Measurements from ENCODE around the gene UMOD.
"Not testable (repeated sequence)": the region's sequence is repeated elsewhere in the genome, so short reads cannot be mapped to it uniquely, and the experiment has no call there.

UMOD gene

DNA sequence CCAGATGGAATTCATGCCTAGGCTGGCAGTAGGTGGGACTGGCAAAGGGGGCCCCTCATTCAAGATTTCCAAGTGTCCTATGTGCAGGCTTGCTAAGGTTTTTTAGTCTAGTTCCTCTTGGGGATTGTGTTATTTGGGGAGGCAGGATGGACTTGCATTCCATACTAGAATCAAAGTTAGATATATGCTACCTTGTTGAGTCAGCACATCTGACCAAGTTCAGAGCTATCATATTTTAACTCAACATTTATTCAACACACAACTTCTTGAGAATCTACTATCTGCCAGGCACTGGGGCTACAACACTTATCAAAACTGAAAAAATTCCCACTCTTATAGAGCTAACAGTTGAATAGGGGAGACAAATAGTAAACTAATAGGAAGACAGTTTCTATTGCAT, 31.9 kb downstream of the UMOD start:
- no peak for DNase-seq (ENCODE audit: low spot score)

- no peak for DNase-seq (ENCODE audit: low spot score)
Observed at GRCh38 chr16:20320178-20320577, 32.3 kb downstream of the UMOD start.

DNA sequence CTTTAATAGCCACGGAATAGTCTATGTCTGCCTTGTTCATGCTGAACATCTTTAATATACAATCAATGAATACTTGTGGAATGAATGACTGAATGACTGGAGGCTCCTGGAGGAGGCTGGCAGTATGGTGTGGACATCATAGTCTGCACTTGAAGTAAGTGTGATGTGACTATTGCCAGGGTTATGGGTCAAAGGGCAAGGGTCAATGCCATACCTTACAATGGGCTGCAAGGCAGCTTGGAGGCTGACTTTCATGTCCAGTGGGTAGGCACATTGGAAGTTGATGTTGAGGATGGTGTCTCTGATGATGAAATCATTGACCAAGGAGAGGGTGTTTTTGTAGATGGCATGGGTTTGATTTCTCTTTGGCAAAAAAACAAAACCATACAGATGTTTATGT, 33.1 kb downstream of the UMOD start:
- no peak for DNase-seq (ENCODE audit: low spot score)

- no peak for DNase-seq (ENCODE audit: low spot score)
Observed at GRCh38 chr16:20318437-20318836, 34.1 kb downstream of the UMOD start.

GRCh38 chr16:20318006-20318405, 34.5 kb downstream of the UMOD start:
- DNase-seq (ENCODE audit: low spot score) = no peak

DNA sequence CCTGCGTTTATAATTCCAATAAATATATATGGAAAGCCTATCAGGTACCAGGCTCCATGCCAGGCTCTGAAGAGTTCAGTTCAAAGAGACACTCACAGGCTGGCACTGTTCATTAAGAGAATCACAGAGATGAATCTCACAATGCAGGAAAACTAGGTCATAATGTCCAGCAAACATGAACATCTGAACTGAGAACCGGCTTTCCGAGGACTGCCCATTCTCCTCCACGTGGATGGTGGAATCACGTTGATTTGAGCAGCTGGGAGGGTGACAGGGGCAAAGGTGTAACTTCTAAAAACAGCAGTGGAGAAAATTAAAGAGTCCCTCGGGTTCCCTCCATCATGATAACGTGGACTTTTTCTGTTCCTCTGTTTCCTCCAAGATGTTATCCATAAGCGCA, 35.4 kb downstream of the UMOD start:
- DNase-seq (ENCODE audit: low spot score) = no peak

DNA sequence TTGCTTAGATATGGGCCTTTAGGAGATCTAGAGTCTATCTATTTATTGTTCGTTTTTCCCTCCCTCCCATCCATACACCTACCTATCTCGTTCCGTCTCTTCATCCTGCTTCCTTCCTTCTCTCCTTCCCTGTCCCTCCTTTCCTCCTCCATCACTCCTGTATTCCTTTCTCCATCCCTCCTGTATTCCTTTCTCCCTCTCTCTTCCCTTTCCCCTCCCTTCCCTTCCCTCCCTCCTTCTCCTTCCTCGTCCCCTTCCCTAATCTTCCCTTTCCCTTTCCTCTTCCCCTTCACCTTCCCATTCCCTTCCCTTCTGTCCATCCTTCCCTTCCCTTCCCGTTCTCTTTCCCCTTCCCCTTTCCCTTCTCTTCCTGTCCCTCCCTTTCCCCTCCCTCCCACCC, 35.8 kb downstream of the UMOD start:
- DNase-seq (ENCODE audit: low spot score) = no peak

DNA sequence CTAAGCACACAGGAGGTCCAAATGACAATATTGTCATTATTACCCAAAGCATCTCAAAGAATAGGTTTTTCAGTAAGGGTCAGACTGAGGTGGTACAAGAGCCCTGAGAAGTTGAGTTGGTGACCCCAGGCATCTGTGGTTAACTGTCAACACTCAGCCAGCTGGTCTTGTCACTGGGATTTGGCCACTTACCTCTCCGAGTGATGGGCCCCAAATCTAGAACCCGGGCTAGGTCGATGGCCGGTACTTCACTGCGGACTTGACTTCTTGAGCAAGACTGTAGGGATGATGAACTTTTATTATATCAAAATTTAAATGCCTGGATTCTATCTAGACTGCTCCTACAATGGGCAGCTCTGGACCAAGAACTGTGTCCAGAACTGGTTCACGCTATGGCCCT, 36.8 kb downstream of the UMOD start:
- no peak for DNase-seq (ENCODE audit: low spot score)

DNA sequence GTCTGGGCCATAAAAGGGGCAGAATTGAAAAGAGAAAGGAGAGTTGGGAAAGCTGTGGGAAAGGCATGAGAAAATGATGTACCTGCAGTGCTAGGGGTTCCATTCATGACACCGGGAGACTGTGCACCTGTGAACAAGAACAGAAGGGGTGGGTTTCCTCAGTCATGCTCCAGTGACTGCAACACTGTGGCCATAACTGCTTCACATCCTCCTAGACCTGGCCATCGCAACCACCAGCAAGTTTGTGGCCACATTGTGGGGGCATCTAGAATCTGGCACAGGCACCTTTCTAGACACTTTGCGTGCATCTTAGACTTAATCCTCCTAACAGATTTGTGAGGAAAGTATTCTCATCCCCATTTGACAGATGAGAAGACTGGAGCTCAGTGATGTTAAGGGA, 37.9 kb downstream of the UMOD start:
- DNase-seq (ENCODE audit: low spot score) = no peak

DNA sequence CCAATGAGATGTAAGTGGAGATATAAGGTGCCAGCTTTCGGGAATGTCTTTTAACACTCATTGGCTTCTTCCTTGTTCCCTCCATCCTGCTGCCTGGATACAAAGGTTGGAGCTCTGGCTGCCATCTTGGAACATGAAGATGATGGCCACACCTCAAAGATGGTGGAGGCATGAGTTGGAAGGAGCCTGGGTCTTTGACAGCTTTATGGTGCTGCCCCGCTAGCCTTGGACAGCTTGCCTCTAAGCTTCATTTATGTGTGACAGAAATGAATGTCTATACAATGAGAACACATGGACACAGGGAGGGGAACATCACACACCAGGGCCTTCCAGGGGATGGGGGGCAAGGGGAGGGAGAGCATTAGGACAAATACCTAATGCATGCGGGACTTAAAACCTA, 38.8 kb downstream of the UMOD start:
- no peak for DNase-seq (ENCODE audit: low spot score)

GRCh38 chr16:20312536-20313095, 39.9 kb downstream of the UMOD start:
- DNase-seq (ENCODE audit: low spot score) = not testable (repeated sequence)

- no peak for DNase-seq (ENCODE audit: low spot score)
Observed at GRCh38 chr16:20311548-20311947, 41.0 kb downstream of the UMOD start.

DNA sequence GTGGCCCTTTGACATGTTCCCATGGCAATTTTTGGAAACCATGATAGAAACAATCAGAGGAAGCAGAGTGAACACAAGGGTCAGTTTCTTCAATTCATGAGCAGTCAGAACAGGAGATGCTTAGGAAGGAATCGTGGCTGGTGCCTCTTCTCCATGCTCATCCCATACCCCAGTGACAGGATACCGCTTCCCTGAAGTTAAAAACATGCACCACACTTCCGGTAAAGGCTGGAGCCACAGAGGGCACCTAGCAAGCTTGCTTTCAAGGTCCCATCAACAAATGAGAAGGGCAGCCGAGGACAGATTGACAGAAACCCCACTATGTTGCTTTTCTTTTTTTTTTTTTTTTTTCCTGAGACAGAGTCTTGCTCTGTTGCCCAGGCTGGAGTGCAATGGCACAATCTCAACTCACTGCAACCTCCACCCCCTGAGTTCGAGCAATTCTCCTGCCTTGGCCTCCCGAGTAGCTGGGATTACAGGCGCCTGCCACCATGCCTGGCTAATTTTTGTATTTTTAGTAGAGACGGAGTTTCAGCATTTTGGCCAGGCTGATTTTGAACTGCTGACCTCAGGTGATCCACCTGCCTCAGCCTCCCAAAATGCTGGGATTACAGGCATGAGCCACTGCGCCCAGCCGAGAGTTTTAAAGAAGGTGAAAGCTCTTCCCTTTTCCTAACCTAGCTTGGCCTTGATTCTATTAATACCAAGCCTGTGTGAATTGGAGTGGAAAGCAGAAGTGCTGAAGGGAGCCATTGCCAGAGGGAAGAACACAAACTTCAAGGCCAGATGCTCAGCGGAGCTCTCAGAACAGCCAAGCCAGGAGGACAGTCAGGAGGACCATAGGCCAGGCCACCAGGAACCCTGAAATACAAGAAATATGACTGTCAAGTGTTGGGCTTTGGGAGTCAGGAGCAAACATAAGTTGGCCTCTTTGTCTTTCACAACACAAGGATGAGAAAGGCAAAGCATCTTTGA, 41.8 kb downstream of the UMOD start:
- no peak for DNase-seq (ENCODE audit: low spot score)

DNA sequence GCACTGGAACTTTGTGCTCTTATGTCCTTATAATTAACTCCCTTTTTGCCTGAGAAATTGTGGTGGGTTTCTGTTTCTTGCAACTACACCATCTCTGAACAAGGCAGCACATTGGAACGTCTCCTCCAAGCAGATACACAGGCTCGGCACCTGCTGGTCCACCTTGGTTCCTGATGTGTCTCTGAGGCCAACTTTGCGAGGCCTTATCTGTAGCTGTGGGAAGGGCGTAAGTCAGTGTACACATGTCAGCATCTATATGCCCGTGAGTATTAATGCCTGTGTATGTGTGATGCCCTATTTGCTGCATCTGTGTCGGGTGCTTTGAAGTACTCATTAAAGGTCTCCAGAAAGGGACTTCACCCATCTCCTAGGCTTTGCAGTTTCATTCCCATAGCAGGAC, 42.7 kb downstream of the UMOD start:
- no peak for DNase-seq (ENCODE audit: low spot score)

DNA sequence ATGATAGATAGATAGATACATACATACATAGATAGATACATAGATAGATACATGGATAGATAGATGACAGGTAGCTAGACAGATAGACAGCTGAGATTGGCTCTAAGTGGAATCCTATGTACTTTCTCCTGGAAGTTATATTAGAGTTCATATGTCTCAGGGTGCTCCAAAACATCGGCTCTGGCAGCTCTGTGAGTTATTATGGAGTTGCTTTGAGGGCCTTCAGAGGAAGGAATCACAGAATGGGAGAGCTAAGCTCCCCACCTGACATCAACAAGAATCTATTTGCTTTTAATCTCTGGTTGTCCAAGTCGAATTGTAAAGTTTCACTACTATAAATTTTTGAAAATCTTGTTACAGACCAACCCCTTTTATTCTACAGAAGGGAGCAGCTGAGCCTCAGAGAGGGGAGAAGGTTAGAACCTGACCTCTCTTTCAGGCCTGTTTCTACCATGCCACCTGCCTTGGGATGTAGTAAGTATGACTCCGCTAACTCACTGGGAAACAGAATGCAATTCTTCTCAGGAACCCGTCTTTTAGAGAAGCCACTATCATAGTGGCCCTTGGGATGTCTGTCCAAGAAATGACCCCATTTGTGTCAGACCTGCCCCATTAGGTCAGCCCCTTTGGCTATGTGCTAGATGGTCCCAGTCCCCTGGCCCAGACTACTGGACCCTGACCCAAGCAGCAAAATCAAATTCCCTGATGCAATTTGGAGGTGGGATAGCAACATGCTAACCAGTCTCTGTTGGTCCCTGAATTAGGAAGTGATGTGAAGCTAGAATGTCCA, 43.5 kb downstream of the UMOD start:
- DNase-seq (ENCODE audit: low spot score) = no peak

GRCh38 chr16:20308266-20308665, 44.2 kb downstream of the UMOD start:
- no peak for DNase-seq (ENCODE audit: low spot score)

GRCh38 chr16:20307791-20308190, 44.7 kb downstream of the UMOD start:
- no peak for DNase-seq (ENCODE audit: low spot score)

- DNase-seq (ENCODE audit: low spot score) = no peak
Observed at GRCh38 chr16:20307240-20307671, 45.3 kb downstream of the UMOD start.

- no peak for DNase-seq (ENCODE audit: low spot score)
Observed at GRCh38 chr16:20306401-20306800, 46.1 kb downstream of the UMOD start.

GRCh38 chr16:20303012-20303411, 49.5 kb downstream of the UMOD start:
- DNase-seq (ENCODE audit: low spot score) = no peak

GRCh38 chr16:20302389-20302788, 50.1 kb downstream of the UMOD start:
- no peak for DNase-seq (ENCODE audit: low spot score)

DNA sequence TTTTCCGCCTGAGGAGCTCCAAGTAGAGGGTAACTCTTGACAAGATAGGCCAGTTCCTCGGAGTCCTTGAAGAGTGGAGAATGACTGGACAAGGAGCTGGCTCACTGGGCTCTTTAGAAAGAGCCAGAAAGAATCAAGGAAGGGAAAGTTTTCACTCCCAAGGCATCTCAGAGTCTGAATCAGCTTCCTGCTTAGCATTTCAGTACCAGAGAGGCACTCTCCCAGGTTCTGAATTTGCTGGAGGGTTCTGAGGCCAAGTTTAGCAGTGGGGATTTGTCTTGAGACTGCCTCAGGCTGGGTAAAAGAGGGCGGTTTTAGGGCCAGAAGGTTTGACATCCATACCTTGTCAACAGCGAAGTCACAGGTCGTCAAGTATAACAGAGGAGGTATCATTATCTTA, 50.7 kb downstream of the UMOD start:
- DNase-seq (ENCODE audit: low spot score) = no peak
